Measurements from ENCODE around the gene CCL27.
A peak's percentile ranks its signal among the peaks of the same experiment; 100 is the strongest.

Gene CCL27

DNA sequence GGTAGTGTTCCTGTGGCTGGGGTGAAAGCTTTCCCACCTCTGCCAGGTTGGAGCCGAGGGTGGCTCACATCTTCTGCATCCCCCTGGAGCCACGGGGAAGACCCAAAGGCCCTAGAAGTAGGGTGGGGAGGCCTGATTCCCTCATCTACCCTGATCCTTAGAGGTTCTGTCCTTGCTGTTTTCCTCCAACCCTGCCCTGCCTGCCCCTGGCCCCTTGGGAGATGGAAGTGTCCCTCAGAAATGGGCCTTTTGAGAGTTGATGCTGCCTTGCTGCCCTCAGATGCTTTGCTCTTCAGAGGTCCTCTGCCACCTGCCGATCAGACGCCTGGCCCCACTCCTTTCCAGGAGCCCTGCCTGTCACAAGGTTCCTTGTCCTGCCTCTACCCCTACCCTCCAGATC lies 22.4 kb upstream of the CCL27 start:
- no peak for DNase-seq (ENCODE audit: low read depth in 2 of 2)

GRCh38 chr9:34684145-34684544 lies 21.7 kb upstream of the CCL27 start:
- DNase-seq (ENCODE audit: low read depth in 2 of 2), result no peak

- no peak for DNase-seq (ENCODE audit: low read depth in 2 of 2)
These were observed 13.4 kb upstream of the CCL27 start for GRCh38 chr9:34675869-34676268.

- DNase-seq (ENCODE audit: low read depth in 2 of 2), result peak; percentile 38 to 65
These were observed 12.7 kb upstream of the CCL27 start for GRCh38 chr9:34675048-34675714.

DNA sequence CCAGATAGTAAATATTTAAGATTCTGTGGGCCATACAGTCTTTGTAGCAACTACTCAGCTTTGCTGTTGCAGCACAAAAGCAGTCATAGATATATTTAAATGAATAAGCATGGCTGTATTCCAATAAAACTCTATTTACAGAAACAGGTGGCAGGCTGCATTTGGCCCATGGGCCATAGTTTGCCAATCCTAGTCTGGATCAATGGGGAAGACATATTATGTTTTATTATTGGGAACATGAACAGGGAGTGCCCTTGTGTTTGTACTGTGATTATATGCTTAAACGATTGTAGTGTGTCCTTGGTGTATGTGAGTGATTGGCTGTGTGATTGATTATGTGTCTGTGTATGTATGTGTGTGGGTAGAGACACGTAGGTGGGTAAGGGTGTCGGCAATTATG lies 12.0 kb upstream of the CCL27 start:
- no peak for DNase-seq (ENCODE audit: low read depth in 2 of 2)

- DNase-seq (ENCODE audit: low read depth in 2 of 2), result no peak
These were observed 8.8 kb upstream of the CCL27 start for GRCh38 chr9:34671307-34671706.

- no peak for DNase-seq (ENCODE audit: low read depth in 2 of 2)
These were observed 7.5 kb upstream of the CCL27 start for GRCh38 chr9:34669809-34670562.

GRCh38 chr9:34665381-34666250 lies 3.2 kb upstream of the CCL27 start:
- DNase-seq (ENCODE audit: low read depth in 2 of 2), result peak; percentile 62 to 70

DNA sequence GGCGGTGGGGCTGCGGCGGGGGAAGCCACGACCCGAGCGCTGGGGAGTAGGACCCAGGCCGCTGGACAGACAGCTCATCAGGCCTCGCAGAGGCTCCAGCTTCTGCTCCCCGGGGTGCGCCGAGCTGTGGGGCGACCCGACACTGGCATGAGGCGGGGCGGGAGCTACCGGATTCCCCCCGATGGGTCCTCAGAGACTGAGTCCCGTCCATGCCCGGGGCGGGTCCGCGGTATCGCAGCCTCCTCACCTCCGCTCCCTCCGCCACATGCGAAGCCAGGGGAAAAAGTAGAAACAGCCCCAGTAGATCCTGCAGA lies 2.6 kb upstream of the CCL27 start:
- DNase-seq (ENCODE audit: low read depth in 2 of 2), result no peak

DNA sequence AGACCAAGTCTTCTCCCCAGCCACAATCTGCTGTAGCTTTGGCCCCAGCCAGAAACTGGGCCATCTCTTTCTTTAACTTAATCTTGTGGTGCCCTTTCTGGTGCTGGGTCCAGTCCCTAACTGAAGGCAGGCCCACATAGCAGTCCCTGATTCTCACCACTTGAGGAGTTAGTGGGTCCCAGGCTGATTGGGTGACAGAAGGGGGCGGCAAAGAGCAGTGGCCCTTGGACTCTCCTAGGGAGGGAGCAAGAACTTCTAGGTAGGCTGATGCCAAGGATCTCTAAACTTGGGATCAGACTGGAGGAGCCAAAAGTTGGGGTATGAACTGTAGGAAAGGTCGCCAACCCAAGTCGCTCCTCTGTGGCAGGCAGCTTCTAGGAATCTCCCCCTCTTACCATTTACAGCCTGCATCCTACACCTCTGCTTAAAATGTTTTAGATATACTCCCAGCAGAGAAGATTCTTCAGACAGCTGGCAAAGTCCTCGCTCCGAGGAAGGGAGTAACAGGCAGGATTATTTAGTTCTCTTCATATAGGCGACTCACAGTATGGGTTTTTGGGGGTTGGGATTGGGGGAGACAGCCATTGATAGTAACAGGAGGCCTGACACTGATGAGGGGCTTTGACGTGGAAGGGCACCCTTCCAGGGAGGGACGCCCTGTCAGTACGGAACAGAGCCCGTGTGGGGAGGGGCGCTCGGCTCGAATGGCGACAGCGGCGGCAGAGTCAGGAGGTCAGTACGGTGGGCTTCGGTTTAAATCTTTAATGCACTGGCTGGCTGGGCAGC lies 2.0 kb upstream of the CCL27 start:
- peak; percentile 20 to 69 for DNase-seq (ENCODE audit: low read depth in 2 of 2)

DNA sequence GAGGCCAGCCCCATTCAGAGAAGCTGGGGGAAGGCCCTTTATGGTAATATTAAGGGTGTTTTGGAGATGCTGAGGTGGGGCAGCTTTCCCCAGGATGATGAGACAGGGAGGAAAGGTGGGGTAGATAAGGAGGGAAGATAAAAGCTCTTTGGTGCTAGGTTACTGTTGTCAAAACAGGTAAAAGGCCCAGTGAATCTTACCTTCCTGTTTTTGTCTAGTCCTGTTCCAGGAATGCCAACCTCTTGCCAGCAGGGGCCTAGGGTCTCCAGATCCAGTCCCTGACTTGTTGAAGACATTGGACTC lies 797 bp upstream of the CCL27 start:
- no peak for DNase-seq (ENCODE audit: low read depth in 2 of 2)

DNA sequence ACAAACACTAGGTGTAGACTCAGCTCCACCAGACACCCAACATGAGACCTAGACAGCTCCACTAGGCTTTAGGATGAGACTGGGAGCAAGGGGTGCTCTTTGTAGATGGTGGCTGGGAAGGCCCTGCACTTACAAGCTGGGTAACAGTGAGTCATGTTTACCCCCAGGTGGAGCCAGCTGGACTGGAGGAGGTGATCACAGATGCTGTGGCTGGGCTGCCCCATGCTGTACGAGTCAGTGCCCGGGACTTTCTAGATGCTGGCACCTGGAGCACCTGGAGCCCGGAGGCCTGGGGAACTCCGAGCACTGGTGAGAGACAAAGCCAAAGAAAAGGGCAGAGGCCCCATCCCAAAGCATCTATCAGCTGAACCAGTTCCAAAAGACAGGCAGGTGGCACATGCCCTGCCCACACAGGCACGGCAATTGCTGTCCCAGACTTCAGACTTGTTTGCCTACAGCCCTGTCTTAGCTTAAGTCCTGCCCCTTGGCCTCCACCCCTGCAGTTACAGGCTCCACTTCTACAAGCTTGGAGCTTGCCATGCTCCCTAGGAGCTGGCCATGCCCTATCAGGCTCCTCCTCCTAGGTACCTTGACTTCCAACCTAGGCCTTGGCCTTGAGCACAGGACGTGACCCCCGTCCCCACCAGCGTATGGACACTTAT lies 2.7 kb downstream of the CCL27 start:
- DNase-seq (ENCODE audit: low read depth in 2 of 2), result no peak

- DNase-seq (ENCODE audit: low read depth in 2 of 2), result no peak
These were observed 4.0 kb downstream of the CCL27 start for GRCh38 chr9:34658461-34658860.

GRCh38 chr9:34656992-34657391 lies 5.5 kb downstream of the CCL27 start:
- no peak for DNase-seq (ENCODE audit: low read depth in 2 of 2)

DNA sequence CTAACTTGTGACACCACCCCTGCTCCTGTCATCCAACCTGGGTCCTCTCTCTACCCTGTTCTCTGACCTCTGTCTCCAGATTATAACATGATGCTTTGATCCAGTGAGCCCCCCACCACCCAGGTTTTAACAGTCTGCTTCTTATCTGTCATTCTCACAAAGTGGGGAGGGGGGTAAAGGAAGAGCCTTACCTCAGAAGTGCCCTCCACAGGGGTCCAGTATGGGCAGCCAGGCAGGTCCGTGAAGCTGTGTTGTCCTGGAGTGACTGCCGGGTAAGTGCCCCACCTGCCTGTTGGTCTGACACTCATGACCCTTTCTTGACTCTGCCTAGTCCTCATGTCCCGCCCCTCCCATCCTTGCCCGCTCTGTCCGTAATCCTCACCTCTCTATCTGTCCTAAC lies 7.1 kb downstream of the CCL27 start:
- DNase-seq (ENCODE audit: low read depth in 2 of 2), result no peak

- DNase-seq (ENCODE audit: low read depth in 2 of 2), result no peak
These were observed 8.0 kb downstream of the CCL27 start for GRCh38 chr9:34654323-34655051.

- DNase-seq (ENCODE audit: low read depth in 2 of 2), result no peak
These were observed 9.0 kb downstream of the CCL27 start for GRCh38 chr9:34653151-34654072.

- no peak for DNase-seq (ENCODE audit: low read depth in 2 of 2)
These were observed 9.9 kb downstream of the CCL27 start for GRCh38 chr9:34652602-34653000.

DNA sequence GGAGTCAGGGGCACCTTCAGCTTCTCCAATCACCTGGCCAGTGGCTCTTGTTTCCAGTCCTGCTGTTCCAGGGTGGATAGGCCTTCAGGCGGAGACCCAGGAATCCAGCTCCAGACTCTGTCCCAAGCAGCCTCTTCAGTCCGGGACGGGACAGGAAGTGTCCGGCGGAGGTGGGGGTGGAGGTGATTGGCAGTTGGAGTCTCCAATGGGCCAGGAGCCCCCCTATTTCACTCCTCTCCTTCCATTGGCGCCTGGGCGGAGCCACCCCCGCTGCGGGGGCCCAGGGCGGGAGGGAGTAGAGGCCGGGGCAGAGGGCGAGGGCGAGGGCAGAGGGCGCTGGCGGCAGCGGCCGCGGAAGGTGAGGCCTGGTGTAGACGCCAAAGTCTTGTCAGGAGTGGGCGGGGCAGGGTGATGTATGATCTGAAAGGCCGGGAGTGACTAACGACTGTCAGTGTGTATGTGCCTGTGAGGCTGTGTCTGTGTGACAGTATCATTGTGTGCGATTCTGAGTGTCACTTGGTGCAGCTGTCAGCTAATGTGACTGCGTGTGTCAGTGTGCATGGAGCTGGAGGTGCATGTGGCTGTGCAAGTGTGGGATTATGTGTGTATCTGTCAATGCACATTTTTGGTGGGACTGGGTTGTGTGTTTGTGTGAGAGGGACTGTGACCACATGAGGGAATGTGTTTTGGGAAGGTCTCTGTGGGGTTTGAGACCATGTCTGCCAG lies 10.4 kb downstream of the CCL27 start, which contains the start of gene IL11RA:
Gene IL11RA (plus strand): TSS at position 310 of the 726 bp plus-strand sequence. CDS start 3,033 bp downstream, outside the sequence.
- peak; percentile 39 to 45 for DNase-seq (ENCODE audit: low read depth in 2 of 2)

All from activated CD4-positive, alpha-beta T cell treated with anti-CD3 and anti-CD28 coated beads for 24 hours (primary cell).